ENCODE measurements around the gene TMEM243.
"Not testable (repeated sequence)": the region's sequence is repeated elsewhere in the genome, so short reads cannot be mapped to it uniquely, and the experiment has no call there.

The TMEM243 gene

GRCh38 chr7:87210506-87210905, 9.0 kb downstream of the TMEM243 start:
- FAIRE-seq, result no peak

- FAIRE-seq, result no peak
Measured at GRCh38 chr7:87209295-87209924, 10.1 kb downstream of the TMEM243 start.

DNA sequence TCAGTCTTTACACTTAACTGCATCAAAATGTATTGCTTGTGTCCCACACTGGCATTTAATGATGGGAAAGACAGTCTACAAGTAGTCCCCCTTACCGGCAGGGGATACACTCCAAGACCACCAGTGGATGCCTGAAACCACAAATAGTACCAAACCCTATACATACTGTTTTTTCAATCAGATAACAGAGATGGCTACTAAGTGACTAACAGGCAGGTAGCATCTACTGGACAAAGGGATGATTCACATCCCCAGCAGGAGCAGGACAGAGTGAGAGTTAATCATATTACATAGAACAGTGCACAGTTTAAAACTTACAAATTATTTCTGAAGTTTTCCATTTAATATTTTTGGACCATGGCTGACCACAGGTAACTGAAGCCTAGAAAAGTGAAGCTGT, 13.2 kb downstream of the TMEM243 start:
- no peak for FAIRE-seq

DNA sequence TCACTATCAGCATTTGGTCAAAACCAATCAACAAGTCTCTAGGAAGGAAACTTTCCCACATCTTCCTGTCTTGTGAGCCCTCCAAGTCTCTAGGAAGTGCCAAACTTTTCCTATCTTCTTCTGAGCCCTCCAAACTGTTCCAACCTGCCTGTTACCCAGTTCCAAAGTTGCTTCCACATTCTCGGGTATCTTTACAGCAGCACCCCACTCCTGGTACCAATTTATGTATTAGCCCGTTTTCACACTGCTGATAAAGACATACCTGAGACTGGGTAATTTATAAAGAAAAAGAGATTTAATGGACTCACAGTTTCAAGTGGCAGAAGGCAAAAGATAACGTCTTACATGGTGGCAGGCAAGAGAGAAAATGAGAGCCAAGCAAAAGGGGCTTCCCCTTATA, 13.8 kb downstream of the TMEM243 start:
- not testable (repeated sequence) for FAIRE-seq

- no peak for FAIRE-seq
Measured at GRCh38 chr7:87204933-87205332, 14.6 kb downstream of the TMEM243 start.

GRCh38 chr7:87203929-87204328, 15.6 kb downstream of the TMEM243 start:
- not testable (repeated sequence) for FAIRE-seq

GRCh38 chr7:87202705-87203104, 16.8 kb downstream of the TMEM243 start:
- FAIRE-seq, result no peak

- no peak for FAIRE-seq
Measured at GRCh38 chr7:87202208-87202607, 17.3 kb downstream of the TMEM243 start.

GRCh38 chr7:87199700-87200450, 19.7 kb downstream of the TMEM243 start:
- FAIRE-seq, result no peak

DNA sequence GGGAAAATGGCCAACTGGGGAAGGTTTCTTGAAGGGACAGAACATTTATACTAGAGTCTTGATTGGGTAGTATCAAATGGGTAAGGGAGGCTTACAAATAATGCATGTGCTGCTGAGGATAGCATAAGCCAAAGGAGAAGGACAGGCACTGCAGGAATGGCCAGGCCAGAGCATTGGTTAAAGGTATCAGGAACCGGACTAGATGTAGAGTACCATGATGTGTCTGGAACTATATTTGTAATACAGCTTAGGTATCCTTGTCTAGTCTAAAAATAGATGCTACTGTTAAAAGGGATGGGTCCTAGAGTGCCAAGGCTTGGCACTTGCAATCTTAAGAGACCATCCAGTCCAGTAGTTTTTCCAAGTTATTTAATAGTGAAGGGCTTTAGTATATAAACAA, 20.3 kb downstream of the TMEM243 start:
- no peak for FAIRE-seq

- FAIRE-seq, result no peak
Measured at GRCh38 chr7:87193912-87194311, 25.6 kb downstream of the TMEM243 start.

DNA sequence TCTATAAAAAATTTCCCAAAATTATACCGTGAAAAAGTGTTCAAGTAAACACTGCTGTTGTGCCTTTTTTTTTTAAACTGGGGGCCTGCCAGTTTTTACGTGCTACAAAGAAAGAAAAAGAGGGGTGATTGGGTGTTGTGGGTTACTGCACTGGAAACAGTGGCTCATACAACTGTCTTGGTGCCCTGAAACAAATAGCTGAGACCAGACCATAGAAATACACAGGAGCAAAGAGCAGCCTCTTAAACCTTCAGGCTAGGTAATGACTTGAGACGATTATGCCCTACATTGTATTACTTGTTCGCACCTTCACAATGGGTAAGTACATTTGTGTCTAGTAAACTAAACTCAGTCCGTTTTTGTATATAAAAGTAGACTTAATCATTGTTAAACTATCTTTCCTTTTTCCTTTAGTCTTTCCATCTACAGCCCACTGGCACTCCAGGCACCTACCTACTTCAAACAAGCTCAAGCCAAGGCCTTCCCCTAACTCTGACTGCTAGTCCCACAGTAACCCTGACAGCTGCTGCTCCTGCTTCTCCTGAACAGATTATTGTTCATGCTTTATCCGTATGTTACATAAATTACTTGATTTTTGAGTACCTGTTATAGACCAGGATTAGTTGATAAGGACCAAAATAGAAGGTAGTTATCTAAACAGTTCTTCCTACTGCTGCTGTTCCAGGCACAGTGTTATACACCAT, 26.6 kb downstream of the TMEM243 start:
- FAIRE-seq, result no peak

DNA sequence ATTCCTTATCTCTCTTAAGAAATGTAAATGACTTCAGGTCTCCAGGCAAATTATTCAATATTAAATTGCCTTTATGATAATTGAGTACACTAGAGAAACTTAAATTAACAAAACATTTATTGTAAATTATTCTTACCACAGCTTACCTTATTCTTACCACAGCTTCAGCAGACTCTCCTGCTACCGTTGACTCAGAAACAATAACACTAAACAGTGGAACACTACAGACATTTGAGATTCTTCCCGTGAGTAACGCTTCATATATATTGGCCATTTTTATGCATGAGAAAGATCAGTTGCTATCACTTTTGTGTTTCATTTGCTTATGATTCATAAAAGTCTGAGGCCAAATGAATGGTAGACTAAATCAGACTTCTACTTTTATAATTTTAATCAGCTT, 28.7 kb downstream of the TMEM243 start:
- no peak for FAIRE-seq

GRCh38 chr7:87188930-87189329, 30.6 kb downstream of the TMEM243 start:
- FAIRE-seq, result no peak

- no peak for FAIRE-seq
Measured at GRCh38 chr7:87187120-87187519, 32.4 kb downstream of the TMEM243 start.

GRCh38 chr7:87179180-87179579, 40.4 kb downstream of the TMEM243 start:
- FAIRE-seq, result peak; percentile 42

GRCh38 chr7:87178320-87178719, 41.2 kb downstream of the TMEM243 start:
- peak; percentile 60 for FAIRE-seq

GRCh38 chr7:87173471-87173870, 46.1 kb downstream of the TMEM243 start:
- FAIRE-seq, result no peak

- no peak for FAIRE-seq
Measured at GRCh38 chr7:87171282-87171934, 48.1 kb downstream of the TMEM243 start.

DNA sequence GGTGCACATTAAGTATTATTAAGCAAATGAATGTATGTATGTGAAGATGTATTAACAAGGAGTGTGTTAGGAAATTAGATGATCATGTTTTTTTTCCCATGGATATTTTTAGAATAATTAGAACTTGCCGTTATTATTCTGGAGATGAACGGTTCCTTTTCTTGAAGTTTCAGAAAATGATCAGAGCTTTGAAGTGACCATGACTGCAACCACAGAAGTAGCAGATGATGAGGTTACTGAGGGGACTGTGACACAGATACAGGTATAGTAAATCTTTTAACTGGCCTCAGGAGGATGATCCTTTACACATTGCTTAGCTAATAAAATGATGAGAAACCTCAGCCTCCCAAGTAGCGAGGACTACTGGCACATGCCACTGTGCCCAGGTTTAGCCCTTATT, 48.7 kb downstream of the TMEM243 start:
- no peak for FAIRE-seq

DNA sequence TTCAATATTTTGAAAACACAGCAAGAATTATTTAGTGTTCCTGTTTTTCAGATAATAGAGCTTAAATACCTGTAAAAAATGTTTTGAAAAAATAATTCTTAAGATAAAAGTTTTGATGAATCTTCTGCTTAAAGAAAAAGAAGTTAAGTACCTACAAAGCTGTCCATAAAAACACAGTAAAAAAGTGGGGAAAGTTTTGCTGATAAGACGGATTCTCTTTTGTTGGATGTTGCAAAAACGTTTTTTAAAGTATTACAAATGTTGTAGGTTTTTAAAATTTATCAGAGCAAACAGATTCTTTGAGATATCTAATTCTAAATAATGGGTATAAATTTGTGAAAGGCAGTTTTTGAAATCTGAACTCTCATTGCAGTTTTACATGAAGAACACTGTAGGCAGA, 55.1 kb downstream of the TMEM243 start:
- FAIRE-seq, result peak; percentile 8

DNA sequence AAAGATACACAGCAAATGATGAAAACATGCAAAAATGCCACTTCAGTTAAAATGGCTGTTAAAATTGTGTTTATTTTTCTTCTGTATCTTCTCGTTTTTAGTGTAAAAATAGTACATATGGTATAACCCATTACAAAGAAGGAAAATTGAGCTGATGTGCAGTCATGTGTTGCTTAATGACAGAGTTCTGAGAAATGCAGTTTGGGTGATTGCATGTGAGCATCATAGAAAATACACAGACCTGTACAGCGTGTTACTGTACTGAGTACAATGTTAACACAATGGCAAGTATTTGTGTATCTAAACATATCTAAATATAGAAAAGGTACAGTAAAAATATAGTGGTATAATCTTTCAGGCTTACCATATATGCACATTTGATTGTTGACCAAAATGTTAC, 60.0 kb downstream of the TMEM243 start:
- FAIRE-seq, result peak; percentile 39

DNA sequence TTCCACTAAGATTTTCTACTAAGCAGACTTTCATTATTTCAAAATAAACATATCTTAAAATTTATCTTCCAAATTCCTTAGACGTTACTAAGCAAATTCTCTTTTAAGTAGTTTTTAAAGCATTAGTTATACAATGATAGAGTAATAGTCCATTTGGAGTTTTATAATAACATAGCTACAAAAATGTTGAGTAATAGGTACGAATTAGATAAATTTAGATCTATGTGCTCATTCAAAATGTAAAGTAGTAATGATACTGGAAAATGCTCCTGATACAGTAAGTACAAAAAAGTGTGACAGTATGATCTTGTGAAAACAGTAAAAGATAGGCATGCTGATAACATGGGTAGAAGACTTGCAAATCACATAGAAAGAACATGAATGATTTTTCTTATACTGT, 62.8 kb downstream of the TMEM243 start:
- no peak for FAIRE-seq

- no peak for FAIRE-seq
Measured at GRCh38 chr7:87155788-87156187, 63.7 kb downstream of the TMEM243 start.

All from G401.6 (cell line).